H1 (cell line): ENCODE measurements around the gene AKR1B1. TPM values are rescaled to one million over a fixed set of nuclear protein-coding genes. Genes with fewer than 3 reads are reported as not detected.

Experiments
- CHD2 ChIP-seq: IDR thresholded peaks from 2 replicates; pipeline ENCODE4 v1.6.1; 2012; ENCODE audit warnings: low read length, improper control_type of control experiment
- CHD7 ChIP-seq: fragments of 300-600 bp; sonication (generic); IDR thresholded peaks from 2 replicates; pipeline ENCODE4 v1.7.1; 2012; ENCODE audit warnings: low read length, moderate library complexity, mild to moderate bottlenecking, inconsistent platforms; ENCODE audit not compliant: insufficient replicate concordance
- GABPA ChIP-seq: IDR thresholded peaks from 2 replicates; pipeline ENCODE4 v1.6.1; 2011; ENCODE audit warnings: mild to moderate bottlenecking, low read length, moderate library complexity, borderline replicate concordance; ENCODE audit not compliant: insufficient read depth
- polyA plus RNA-seq, 7 experiments: library from polyadenylated mRNA; depleted of rRNA in 3 of 7; stranded (reverse) in 5 of 7; unstranded in 2 of 7; fragments of >200 nt in 5 of 7; fragments of 200-250 nt in 2 of 7; gene quantifications; 1 replicate in 5 of 7; 2 replicates in 1 of 7; 4 replicates in 1 of 7; pipeline versions ENCODE4 v1.2.1 to v1.2.3, GENCODE V29; 2011 to 2013; ENCODE audit warnings: missing spikeins in 2 of 7, mixed read lengths in 2 of 7
- total RNA-seq: library from RNA; stranded (reverse); fragmentation: NEBNext Ultra II Directional; extraction: Animal tissue kit (Norgen Biotek cat#: 25700); gene quantifications from 2 replicates; pipeline ENCODE4 v1.2.1, GENCODE V29; 2021

The AKR1B1 gene
- total and polyA plus RNA-seq, 2 of the 8 experiments (the other 6 are each of a cell fraction or from before 2014, with no cell fraction given), result 195 to 273 TPM

- TF ChIP-seq CHD7 (no peak), GABPA (no peak), CHD2 (no peak)
Measured at GRCh38 chr7:134457210-134457609, 1.7 kb downstream of the AKR1B1 start (continued).
